Stimulated activated CD4-positive, alpha-beta T cell treated with anti-CD3 and anti-CD28 coated beads, Interleukin-15, amount 100 ng/mL, for 1 hour (primary cell): Measurements from ENCODE around the gene EI24.

Experiments used
- DNase-seq, 2 donors: peaks; one replicate each; pipeline ENCODE4 v3.0.0-alpha.2; 2020; ENCODE audit warnings: low read depth in 1 of 2, low spot score in 1 of 2

Gene EI24

GRCh38 chr11:125578783-125579182 lies 9.5 kb downstream of the EI24 start:
- no peak for DNase-seq

GRCh38 chr11:125579811-125580210 lies 10.5 kb downstream of the EI24 start:
- no peak for DNase-seq

- no peak for DNase-seq
These were observed 14.2 kb downstream of the EI24 start for GRCh38 chr11:125583496-125583895.

- no peak for DNase-seq
These were observed 16.2 kb downstream of the EI24 start for GRCh38 chr11:125585487-125585886.

- no peak for DNase-seq
These were observed 17.3 kb downstream of the EI24 start for GRCh38 chr11:125586623-125587022.

- DNase-seq: no peak
These were observed 18.2 kb downstream of the EI24 start for GRCh38 chr11:125587480-125587879.

GRCh38 chr11:125588505-125588904 lies 19.2 kb downstream of the EI24 start:
- no peak for DNase-seq

GRCh38 chr11:125591649-125592304 lies 22.5 kb downstream of the EI24 start:
- DNase-seq: peak; percentile 5 to 12

- peak; percentile 92 to 93 for DNase-seq
These were observed 23.2 kb downstream of the EI24 start, which contains the start of gene STT3A for GRCh38 chr11:125592305-125593113. TSS of gene STT3A (plus strand) at chr11:125592852. CDS start at chr11:125595916, 3,064 bp downstream.

GRCh38 chr11:125593114-125593820 lies 24.0 kb downstream of the EI24 start:
- no peak for DNase-seq

GRCh38 chr11:125594958-125595357 lies 25.7 kb downstream of the EI24 start:
- DNase-seq: no peak

- DNase-seq: no peak
These were observed 31.4 kb downstream of the EI24 start for GRCh38 chr11:125600663-125601062.

- DNase-seq: no peak
These were observed 33.9 kb downstream of the EI24 start for GRCh38 chr11:125603207-125603606.

GRCh38 chr11:125605417-125605816 lies 36.1 kb downstream of the EI24 start:
- DNase-seq: no peak

GRCh38 chr11:125609545-125609944 lies 40.3 kb downstream of the EI24 start:
- no peak for DNase-seq

GRCh38 chr11:125618383-125618782 lies 49.1 kb downstream of the EI24 start:
- no peak for DNase-seq

- no peak for DNase-seq
These were observed 52.7 kb downstream of the EI24 start for GRCh38 chr11:125621995-125622394.

GRCh38 chr11:125623064-125623463 lies 53.8 kb downstream of the EI24 start:
- DNase-seq: no peak

GRCh38 chr11:125624756-125625213 lies 55.5 kb downstream of the EI24 start, which contains the start of gene CHEK1:
TSS of gene CHEK1 (plus strand) at chr11:125625163. CDS start at chr11:125626769, 1,606 bp downstream.
- no peak for DNase-seq

GRCh38 chr11:125625225-125625629 lies 56.0 kb downstream of the EI24 start:
- DNase-seq: no peak

- DNase-seq: peak; percentile 66 to 78
These were observed 56.5 kb downstream of the EI24 start for GRCh38 chr11:125625630-125626287.
